HG03060 (cell line): ENCODE data around the gene TTC13.

Experiments used
- ATAC-seq: cut with Tn5 transposase; IDR thresholded peaks from one replicate; pipeline ENCODE4 v1.9.1; 2021; ENCODE audit warnings: low read depth, moderate number of reproducible peaks; ENCODE audit not compliant: unreplicated experiment

Gene TTC13

DNA sequence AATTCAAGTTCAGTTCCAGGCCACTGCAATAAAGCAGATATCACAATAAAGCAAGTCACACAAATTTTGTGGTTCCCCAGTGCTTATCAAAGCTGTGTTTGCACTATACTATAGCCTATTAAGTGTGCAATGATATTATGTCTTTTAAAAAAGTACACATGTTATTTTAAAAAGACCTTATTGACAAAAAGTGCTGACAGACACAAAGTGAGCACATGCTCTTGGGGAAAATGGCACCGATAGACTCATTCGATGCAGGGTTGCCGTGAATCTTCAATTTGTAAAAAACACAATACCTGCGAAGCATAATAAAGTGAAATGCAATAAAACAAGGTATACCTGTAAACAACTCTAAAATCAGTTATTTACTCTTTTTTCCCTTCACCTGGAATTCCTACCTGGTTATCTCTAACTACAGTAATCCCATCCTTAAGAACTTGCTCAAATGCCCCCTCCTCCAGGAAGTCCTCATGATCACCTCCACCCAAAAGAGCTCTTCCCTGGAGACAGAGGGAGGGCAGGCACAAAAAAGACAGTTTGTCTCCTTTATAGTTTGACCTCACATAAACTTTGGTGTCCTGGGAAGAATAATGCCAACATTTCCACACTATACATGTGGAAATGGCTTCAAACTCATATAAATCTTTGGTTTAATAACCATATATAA lies 100.6 kb downstream of the TTC13 start:
- ATAC-seq = no peak

DNA sequence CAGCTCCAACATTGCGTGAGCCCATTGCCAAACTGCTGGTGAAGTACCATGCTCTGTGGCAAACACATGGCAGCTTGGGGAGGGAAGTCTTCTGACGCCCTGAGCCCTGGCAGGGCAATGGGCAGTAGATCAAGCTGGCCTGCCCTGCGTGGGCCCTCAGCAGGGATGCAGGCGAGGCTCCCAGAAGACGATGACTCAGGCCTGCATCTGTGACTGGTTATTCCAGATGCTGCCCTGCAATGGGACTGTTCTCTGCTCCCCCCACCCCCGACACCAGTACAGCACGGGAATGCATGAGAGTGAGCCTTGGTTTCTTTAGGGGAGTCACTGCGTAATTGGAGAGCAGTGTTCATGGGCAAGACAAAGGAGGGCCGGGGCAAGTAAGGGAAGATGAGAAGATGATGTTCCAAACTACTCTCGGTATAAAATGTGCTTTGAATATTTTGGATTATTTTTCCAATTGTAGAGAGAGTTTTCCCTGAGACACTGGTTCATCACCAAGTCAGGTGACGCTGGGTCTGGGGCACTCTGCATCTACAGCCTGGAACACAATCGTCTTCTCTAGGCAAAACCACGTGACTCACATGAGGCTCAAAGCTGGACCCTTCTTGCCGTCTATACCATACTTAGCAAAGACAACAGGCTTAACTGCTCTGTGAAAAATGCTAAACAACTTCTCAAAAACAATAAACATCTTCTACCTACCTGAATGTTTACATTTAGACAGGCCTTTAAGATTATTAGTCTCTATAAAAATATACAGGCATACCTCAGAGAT lies 101.3 kb downstream of the TTC13 start:
- ATAC-seq = no peak

- ATAC-seq = no peak
These were observed 102.0 kb downstream of the TTC13 start for GRCh38 chr1:230876660-230877059.

- ATAC-seq = no peak
These were observed 103.3 kb downstream of the TTC13 start for GRCh38 chr1:230875370-230875769.

DNA sequence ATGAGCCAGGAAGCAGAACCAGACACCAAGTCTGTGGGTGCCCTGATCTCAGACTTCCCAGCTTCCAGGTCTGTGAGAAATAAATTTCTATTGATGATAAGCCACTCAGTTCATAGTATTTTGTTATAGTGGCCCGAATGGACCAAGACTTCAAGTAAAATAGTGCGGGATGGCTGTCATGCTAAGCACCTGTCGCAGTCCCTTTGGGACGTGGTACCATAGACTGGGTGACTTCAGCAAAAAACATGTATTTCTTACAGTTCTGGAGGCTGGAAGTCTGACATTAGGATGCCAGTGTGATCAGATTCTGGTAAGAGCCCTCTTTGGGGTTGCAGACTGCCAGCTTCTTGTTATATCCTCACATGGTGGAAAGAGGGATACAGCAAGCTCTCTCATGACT lies 107.7 kb downstream of the TTC13 start:
- ATAC-seq = no peak

- ATAC-seq = no peak
These were observed 109.2 kb downstream of the TTC13 start for GRCh38 chr1:230869500-230869899.

GRCh38 chr1:230868736-230869385 lies 109.8 kb downstream of the TTC13 start:
- no peak for ATAC-seq

DNA sequence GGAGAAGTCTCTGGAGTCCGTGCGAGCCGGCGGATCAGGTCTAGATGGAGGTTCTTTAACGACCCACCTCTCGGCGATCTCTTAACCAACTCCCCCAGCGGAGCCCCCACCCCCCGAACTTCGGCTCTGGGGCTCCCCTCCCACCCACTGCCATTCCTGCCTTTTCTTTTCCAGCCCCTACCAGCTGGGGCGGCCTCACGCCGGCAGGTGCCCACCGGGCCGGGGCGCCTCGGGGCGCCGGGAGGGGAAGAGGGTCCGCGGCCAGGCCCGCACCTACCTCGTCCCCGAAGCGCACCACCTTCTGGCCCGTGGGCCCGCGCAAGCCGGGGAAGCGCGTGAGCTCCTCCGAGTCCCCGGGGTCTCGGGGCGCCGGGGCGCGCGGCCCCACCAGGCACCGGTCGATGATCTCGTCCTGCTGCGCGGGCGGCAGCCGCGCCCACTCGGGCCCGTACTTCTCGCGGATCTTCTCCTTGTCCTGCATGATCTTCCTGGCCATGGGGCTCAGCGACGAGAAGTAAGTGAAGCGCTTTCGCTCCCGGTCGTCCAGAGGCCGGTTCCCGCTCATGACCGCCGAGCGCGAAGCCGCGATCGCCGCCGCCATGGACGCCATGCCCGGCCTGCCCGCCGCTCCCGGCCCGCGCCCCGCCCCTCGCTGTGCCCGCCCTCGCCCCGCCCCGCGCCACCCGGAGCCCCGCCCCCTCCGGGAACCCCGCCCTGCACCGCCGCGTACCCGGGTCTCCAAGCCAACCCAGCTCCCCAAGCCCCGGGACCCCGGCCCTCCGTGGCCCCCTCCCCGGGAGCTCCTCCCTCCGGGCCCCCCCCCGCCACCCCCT lies 110.5 kb downstream of the TTC13 start, which contains the start of gene C1orf198:
Gene C1orf198, minus strand, starts transcription at position 619 of the 833 bp plus-strand sequence. Its CDS starts 9 bp downstream, at position 610.
- no peak for ATAC-seq

- ATAC-seq = no peak
These were observed 111.4 kb downstream of the TTC13 start for GRCh38 chr1:230867101-230867902.

- no peak for ATAC-seq
These were observed 112.2 kb downstream of the TTC13 start for GRCh38 chr1:230866171-230867070.

DNA sequence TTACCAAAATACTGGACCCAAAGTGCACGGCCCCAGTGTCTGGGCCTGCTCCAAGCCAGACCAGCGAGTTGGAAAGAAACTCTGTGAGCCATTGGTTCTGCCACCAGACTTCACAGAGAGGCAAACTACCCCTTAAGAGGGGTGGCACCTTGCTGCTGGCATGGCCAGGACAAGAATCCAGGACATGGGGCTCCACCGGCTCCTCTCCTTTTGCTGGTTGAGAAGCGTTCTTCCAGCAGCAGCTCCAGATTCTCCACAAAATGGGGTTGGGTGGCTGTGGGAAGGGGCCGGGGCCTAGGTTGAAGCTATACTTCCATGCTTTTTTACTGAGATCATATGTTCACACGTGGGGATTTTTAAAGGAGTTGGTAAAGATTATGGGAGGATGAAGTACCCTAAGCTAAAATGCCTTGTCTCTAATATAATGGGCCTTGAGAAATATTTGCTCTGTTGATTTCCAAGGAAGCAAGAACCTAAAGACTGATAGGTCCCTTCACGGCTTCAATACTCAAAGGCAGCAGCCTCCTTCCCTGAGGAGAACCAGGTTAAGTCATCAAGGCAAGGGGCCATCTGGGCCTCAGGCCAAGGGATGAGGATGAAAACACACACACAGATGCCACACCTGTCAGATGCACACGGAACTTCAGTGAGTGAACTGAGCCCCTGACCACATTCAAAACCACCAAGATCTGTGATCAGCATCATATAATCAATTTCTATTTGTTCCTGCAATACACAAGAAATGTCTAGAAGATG lies 113.4 kb downstream of the TTC13 start:
- no peak for ATAC-seq

DNA sequence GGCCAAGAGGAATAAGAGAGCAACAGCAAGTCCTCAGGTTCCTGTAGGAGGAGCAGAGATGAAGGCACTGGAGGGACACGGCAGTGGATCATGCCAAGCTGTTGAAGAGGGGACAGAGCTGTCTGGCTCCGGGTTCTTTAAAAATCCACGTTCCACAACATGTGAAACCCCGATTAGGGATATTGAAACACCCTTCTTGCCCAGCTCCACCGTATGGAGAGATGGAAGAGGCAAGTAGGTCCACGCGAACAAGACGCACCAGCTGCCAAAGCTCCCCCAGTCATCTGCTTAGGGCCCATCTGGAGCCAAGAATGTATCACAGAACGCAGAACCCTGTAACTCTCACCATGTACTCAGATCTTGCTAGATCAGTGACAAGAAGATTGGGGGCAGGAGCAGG lies 114.2 kb downstream of the TTC13 start:
- ATAC-seq = no peak

- no peak for ATAC-seq
These were observed 115.2 kb downstream of the TTC13 start for GRCh38 chr1:230863449-230863848.

- no peak for ATAC-seq
These were observed 116.6 kb downstream of the TTC13 start for GRCh38 chr1:230861970-230862595.

DNA sequence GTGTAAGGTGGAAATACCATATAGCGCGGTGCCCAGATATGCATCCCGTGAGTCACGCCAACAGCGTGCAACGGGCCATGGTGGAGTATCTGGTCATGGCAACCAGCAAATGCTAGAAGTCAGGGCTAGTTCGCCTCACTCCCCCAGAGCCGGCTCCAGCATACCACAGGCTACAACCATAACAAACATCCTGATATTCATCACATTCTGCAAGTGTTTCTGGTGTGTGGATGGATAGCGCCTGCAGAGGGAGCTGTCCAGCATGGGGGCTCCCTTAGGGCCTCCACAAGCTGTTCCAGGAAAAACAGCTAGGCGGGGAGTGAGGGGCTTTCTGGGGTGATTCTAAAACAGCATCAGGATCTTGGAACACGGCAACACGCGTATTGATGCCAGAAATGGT lies 117.2 kb downstream of the TTC13 start:
- no peak for ATAC-seq

GRCh38 chr1:230860617-230861384 lies 117.9 kb downstream of the TTC13 start:
- ATAC-seq = no peak
